ENCODE data around the gene DQX1.

The DQX1 gene

DNA sequence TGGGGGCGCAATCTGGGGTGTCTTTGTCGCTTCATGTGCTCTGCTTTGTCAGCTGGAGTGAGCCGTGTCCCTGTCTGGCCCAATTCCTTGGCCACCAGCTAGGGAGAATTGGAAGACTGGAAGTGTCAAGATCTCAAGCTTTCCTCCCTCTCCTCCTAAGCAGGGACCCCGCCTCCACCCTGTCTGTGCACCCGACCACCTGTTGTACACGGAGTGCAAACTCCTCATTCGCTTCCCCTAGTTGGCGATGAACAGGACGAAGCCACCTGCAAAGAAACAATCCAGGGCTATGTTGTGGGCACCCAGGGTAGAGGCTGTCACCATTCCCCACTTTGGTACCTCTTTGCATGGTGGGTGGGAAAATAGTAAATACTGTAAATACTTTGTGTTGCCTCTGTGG lies 1.7 kb upstream of the DQX1 start:
- TF ChIP-seq SPI1 (IDR thresholded peaks at IDR 0.05; ENCODE audit: borderline replicate concordance, low read depth), result no peak
- no peak for TF ChIP-seq REST (IDR thresholded peaks at IDR 0.05; ENCODE audit: insufficient replicate concordance, low read depth)
- Histone ChIP-seq H3K27me3 (ENCODE audit: insufficient read depth, poor library complexity, severe bottlenecking) (no peaks in the 10 kb centered on the region), H3K4me3 (replicated peaks; ENCODE audit: insufficient read depth, low read length) (no peak overlapping the region), H3K27ac (replicated peaks) (no peak overlapping the region)
- no peak for DNase-seq (ENCODE audit: low read depth in 1 of 2, low spot score in 1 of 2)

- Histone ChIP-seq H3K27me3 (ENCODE audit: insufficient read depth, poor library complexity, severe bottlenecking) (no peaks in the 10 kb centered on the region), H3K27ac (replicated peaks) (no peak overlapping the region), H3K4me3 (replicated peaks; ENCODE audit: insufficient read depth, low read length) (no peak overlapping the region)
- TF ChIP-seq CTCF (IDR thresholded peaks at IDR 0.05; ENCODE audit: insufficient read depth, low read length) (no peak), POLR2AphosphoS5 (IDR thresholded peaks at IDR 0.05; ENCODE audit: low read depth) (no peak), REST (IDR thresholded peaks at IDR 0.05; ENCODE audit: insufficient replicate concordance, low read depth) (no peak), GABPA (IDR thresholded peaks at IDR 0.05; ENCODE audit: low read depth) (no peak), SPI1 (IDR thresholded peaks at IDR 0.05; ENCODE audit: borderline replicate concordance, low read depth) (no peak)
- no peak for DNase-seq (ENCODE audit: low read depth in 1 of 2, low spot score in 1 of 2)
Measured at GRCh38 chr2:74526649-74527230, 709 bp upstream of the DQX1 start.

- Histone ChIP-seq H3K27me3 (ENCODE audit: insufficient read depth, poor library complexity, severe bottlenecking) (no peaks in the 10 kb centered on the region), H3K4me3 (replicated peaks; ENCODE audit: insufficient read depth, low read length) (no peak overlapping the region), H3K27ac (replicated peaks) (no peak overlapping the region)
- no peak for TF ChIP-seq REST (IDR thresholded peaks at IDR 0.05; ENCODE audit: insufficient replicate concordance, low read depth)
- TF ChIP-seq POLR2AphosphoS5 (IDR thresholded peaks at IDR 0.05; ENCODE audit: low read depth), result no peak
- TF ChIP-seq SPI1 (IDR thresholded peaks at IDR 0.05; ENCODE audit: borderline replicate concordance, low read depth), result no peak
- no peak for TF ChIP-seq CTCF (IDR thresholded peaks at IDR 0.05; ENCODE audit: insufficient read depth, low read length)
- no peak for TF ChIP-seq GABPA (IDR thresholded peaks at IDR 0.05; ENCODE audit: low read depth)
- no peak for DNase-seq (ENCODE audit: low read depth in 1 of 2, low spot score in 1 of 2)
Measured at GRCh38 chr2:74524955-74525716, 895 bp downstream of the DQX1 start.

Data from HL-60 (cell line).